Activated T-cell treated with anti-CD3 and anti-CD28 coated beads, Interleukin-2, amount 50 U/mL, for 1 hour (primary cell): ENCODE measurements around the gene CAMKK2.
"Not testable (repeated sequence)": the region's sequence is repeated elsewhere in the genome, so short reads cannot be mapped to it uniquely, and the experiment has no call there.

Experiments
- DNase-seq: peaks from one replicate; pipeline ENCODE4 v3.0.0-alpha.2; 2020

The CAMKK2 gene

DNA sequence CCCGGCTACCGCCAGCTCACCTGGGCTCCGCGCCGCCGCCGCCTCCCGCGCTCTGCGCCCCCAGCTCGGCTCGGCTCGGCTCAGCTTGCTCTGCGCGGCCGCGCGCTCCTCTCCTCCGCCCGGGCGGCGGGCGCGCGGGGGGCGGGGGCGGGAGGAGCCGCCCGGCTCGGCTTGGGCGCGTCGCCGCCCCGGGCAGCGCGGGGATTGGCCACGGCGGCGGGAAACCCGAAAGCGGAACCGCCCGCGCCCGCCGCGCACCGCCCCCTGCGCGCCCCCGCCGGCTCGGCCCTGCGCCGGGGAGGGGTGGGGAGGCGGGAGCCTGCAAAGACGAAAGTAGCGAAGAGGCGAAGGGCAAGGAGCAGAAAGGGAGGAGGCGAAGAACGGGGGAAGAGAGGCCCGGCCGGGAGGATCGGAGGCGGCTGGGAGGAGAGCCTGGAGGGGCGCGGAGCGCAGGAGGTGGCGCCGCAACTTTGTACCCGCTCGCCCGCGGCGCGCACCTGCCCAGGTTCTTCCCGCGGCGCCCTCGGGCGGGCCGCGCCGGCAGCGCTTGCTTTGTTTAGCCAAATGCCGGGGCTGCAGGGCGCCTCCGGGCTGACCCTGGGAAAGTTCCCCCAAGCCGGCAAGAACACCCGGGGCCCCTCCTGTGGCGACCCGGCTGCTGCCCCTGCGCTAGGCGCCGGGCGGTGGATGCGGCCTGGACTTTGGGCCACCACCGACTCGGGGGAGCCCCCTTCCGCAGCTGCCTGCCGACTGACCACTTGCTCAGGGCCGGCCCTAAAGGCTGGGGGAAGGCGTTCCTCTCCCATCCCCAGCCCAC lies at the start of gene CAMKK2:
TSS of gene CAMKK2 (minus strand) at position 92 of the 817 bp plus-strand sequence. CDS start 22,183 bp downstream, outside the sequence.
- peak; percentile 94 for DNase-seq

DNA sequence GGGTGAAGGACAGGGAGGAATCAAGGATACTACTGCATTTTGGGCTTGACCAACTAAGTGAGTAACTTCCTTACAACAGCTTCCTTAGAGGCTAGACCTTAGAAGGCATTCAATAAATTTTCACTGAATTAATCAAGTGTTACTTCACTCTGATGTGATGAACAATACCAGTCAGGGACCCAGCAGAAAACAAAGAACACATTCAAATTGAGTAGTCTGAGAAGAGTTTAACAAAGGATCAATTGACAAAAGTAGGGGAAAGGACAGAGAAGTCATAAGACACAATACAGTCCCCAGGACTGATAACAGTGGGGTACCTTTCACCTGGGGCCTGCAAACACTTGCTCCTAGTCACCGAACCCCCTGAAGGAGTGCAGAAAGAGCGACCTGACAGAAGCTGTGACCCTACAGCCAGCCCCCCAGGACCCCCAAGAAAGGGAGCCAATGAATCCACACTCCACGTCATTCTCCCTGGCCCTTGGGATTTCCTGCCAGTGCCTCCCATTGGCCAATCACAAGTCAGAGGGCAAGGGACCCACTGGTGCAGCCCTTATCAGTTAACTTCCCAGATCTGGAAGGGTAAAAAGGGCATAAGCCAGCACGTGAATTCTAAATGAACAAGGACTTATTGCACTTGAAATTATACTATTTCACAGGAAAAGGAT lies 48.8 kb upstream of the CAMKK2 start:
- DNase-seq = no peak

DNA sequence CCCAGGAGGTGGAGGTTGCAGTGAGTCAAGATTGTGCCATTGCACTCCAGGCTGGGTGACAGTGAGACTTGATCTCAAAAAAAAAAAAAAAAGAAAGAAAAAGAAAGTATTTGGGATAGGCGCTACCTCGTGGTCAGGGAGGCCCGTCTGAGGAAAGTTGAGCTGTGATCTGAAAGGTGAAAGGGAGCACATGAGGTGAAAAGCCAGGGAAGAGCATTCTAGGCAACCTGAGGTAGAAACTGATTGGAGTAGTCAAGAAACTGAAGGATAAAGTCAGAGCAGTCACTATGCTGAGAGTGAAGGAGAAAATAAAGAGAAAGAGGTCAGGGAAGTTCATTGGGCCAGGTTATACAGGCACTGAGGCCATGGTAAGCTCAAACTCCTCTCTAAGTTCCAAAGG lies 48.0 kb upstream of the CAMKK2 start:
- DNase-seq = no peak

DNA sequence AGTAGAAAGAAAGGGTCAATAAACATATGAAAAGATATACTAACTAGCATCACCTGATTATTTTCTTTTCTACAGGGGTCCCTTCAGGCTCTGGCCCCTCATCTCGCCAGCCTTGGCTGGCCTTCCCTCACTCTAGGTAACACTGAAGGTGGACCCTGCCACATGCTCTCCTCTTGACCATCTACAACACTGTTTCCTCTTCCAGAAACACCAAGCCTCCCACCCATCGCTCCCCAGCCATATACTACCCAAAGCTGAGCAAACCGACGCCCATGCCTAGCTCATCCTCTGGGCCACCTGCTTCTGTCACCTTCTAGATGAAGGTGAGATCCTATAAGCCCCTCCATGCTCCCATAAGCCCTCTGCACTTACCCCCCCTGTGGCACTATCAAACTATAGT lies 40.9 kb upstream of the CAMKK2 start:
- no peak for DNase-seq

DNA sequence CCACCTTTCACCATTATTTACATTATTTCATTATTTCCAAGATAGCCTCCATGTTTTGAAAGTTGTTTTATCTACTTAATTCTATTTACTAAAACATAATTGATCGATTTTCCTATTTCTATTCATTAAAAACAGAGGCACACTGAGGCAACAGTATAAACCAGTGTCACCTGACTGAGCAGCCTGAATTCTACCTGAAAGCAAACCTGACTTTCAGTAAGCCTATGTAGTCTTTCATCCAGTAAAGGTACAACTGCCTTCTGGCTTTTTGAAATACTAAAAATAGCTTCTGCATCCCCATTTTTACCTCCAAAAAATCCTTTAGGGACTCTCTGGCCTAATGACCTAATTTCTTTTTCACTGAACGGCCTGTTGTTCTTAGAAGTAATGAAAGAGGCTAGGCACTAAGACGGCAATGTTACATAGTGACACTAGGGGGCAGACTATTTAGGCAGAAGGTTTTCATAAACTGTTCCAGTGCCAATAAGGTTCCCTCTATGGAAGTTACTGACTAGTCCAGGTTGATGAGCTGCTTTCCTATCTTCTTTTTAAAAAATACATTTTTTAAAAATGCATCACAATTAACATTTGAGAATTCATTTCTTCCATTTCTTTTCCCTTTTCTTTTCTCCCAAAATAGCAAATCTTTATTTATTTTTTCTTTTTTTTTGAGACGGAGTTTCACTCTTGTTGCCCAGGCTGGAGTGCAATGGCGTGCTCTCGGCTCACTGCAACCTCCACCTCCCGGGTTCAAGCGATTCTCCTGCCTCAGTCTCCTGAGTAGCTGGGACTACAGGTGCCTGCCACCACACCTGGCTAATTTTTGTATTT lies 38.2 kb upstream of the CAMKK2 start:
- DNase-seq = no peak

DNA sequence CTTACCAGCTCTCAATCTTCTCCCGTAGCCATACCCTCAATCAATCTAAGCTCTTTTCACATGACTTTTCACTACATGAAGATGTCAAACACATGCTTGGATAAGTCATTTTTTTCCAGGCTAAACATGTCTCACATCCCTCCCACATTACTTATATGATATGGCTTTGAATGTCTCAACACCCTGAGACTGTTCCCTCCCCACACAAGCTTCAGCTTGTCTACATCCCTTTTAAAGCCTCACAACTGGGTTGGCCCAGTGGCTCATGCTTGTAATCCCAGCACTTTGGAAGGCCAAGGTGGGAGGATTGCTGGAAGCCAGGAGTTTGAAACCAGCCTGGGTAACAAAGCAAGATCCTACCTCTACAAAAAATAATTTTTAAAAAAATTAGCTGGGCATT lies 37.2 kb upstream of the CAMKK2 start:
- DNase-seq = no peak

DNA sequence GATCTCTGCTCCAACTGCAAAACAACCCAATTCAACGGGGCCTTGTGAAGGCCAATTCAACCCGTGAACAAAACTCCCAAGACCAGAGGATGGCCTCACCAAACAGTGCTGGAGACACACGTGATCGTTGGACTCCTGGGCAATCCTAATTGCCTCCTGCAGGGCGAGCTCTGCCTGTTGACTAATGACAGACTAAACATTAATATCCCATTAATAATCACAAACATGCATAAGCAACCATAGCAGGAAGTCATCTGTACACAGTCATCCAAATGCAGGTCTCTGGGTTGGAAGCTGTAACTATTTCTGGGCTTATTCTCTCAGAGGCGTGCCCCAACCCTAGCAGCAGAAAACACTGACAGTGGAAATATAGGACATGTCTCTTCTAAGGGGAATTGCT lies 34.7 kb upstream of the CAMKK2 start:
- no peak for DNase-seq

DNA sequence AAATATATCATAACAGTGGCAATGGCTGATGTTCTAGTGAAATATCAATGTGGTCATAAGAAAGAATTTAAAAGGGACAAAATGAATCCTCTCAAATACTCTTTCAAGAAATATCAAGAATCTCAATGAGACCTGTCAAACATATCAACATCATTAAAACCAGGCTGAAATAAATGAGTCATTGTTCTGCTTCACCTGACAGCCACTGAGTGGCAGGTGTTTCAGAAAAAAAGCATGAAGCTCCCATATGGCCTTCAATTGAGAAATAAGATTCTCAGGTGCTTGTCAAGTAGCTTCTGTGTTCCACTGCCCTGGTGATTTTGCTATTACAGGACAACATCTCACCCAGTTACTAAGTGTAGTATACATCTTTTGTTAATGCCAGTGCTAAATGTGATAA lies 34.2 kb upstream of the CAMKK2 start:
- DNase-seq = no peak

DNA sequence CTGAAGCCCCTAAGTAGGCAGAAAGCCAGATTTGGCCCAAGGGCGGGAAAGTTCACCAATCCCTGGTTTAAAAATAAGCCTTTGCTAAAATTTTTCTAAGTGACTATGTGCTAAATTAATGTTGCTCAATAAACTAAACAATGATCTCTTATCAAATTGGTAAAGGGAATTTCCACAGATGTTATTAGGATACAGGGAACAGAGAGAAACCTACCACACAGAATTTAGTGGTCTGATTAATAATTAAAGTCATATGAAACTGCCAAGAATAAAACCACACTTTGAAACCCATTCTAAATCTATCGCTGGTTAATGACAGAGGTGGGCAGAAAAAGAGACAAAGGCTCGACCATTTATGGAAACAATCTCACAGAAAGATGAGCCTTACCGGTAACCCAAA lies 33.7 kb upstream of the CAMKK2 start:
- no peak for DNase-seq

DNA sequence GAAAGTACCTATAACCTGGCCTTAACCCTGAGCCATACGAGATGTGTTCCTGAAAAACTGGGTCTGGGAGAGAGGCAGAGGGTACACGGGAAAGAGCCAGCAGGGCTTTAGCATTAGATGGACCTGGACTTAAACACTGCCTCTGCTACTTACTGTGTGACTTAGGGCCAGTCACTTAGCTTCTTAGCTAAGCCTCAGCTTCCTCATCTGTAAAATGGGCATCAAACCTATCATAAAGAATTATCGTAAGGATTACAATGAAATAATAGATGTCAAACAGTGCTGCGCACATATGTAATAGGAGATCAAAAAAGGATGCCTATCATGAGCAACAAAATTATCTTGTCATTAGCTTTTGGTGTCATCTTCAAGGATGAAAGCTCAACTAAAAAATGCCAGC lies 32.1 kb upstream of the CAMKK2 start:
- no peak for DNase-seq

DNA sequence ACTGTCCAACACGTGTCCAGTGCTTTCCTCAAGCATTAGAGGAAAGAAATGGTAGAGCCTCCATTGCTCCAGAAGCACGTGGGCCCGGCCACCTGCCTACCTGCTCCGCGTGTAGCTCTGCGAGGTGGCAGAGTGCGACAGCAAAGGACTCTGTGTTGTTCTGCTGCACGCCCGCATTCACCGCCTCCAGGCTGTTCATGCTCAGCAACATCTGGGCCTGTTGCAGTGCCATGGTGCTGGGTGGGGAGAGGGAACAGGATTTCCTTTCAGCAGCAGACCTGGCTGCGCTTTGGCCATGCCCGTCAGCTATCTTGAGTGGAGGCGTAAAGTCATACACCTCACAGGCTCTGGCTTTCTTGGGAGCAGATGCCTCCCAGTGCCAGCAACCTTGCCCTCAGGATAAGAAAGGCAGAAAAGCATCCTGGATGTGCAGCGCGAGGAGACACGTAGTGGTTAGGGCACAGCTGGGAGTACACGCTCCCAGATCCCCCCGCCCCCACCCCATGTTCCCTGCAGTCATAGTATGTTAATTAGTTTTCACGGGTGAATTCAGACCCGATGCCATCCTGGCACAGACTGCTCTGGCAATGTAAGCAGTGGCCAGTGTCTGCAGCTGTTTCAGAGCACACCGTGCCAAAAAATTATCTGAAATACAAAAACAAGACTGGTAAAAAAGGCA lies 30.6 kb upstream of the CAMKK2 start:
- no peak for DNase-seq

DNA sequence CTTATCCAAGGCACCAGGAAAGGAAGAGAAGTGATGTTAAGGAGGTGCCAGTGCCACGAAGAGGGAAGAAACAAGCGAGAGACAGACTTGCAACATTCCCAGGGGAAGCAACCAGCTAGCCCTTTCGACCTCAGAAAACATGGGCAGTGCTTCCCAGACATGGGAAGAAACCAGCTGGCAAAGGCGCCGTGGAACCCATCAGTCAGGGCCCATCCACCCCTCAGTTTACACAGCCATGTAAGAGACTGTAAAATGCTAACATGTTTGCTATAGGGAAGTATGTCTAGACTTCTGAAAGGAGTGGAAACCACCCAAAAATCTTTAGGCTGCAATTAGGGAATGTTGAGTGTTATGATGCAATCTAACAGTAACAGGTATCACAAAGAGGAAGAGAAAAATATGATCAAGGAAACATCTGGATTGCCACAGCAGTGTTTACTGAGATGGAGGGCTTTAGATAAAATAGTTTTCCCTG lies 29.4 kb upstream of the CAMKK2 start:
- DNase-seq = no peak

DNA sequence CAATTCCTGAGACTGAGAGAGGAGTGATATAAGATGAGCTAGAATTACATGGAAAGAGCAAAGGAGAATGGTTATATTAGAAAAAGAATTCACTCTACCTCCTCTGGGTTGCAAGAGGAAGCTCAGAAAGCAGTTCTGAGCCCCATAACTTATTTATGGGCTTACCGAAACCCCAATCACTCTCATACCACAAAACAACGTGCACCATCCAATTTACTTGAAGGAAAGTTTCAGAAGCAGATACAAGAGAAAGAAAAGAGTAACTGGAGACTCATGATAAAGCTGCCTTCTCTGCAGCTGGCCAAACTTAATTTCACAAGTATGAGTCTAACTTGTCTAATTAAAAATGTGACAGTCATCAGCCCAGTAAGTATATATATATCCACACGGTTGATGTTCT lies 27.4 kb upstream of the CAMKK2 start:
- DNase-seq = no peak

DNA sequence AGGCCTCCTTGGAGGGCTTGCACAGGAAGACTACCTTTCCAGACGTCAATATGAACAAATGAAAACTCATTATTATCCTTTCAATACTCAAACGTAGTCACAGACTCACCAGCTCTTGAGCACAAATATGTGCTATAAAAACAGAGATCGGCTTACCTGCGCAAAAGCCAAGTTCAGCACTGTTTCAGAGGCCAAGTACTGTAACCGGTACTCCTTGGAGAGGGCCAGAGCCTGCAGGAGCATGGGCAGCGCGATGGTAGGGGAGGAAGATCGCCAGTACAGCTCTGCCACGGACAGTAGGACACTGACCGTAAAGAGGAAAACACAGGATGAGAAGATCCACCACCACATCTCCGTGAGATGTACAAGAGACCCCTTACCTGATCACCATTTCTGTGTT lies 21.6 kb upstream of the CAMKK2 start:
- DNase-seq = no peak

DNA sequence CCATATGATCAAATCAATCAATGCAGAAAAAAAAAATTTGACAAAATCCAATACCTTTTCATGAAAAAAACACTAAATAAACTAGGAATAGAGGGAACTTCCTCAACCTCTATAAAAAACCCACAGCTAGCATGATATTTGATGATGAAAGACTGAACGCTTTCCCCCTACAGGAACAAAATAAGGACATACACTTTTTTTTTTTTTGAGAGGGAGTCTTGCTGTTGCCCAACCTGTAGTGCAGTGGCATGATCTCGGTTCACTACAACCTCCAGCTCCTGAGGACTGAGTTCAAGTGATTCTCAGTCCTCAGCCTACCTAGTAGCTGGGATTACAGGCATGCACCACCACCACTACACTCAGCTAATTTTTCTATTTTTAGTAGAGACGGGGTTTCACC lies 17.9 kb upstream of the CAMKK2 start:
- DNase-seq = no peak

DNA sequence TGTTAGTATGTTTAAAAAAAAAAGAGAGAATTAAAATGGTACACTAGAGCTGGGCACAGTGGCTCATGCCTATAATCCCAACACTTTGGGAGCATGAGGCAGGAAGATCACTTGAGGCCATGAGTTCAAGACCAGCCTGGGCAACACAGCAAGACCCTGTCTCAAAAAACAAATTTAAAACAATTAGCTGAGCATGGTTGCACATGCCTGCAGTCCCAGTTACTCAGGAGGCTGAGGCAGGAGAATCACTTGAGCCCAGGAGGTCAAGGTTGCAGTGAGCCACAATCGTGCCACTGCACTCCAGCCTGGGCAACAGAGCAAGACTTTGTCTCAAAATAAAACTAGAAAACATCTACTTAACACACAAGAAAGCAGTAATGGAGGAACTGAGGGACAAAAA lies 13.7 kb upstream of the CAMKK2 start:
- DNase-seq = not testable (repeated sequence)

DNA sequence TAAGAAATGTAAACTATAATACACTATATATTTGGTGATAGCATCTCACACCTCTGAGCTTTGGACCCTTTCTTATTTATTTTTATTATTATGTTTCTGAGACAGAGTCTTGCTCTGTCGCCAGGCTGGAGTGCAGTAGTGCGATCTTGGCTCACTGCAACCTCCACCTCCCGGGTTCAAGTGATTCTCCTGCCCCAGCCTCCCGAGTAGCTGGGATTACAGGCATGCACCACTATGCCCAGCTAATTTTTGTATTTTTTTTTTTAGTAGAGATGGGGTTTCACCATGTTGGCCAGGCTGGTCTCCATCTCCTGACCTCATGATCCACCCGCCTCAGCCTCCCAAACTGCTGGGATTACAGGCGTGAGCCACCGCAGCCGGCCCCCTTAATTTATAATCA lies 10.9 kb upstream of the CAMKK2 start:
- DNase-seq = not testable (repeated sequence)

DNA sequence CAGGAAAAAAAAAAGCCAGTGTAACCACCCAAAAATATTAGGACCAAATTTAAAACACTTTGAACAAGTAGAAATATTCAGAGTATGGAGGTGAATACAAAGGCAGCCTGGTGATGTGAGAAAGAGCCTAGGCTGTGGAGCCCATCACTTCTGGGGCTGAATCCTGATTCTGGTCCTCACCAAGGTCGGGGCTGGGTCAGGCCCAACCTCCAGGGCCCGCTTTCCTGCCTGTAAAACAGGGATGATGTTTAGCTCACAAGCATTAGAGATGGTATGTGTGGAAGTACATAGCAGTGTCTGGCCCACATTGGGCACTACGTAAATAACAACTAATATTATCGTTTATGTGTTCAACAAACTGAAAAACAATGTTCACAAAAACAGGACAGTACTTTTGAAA lies 7.8 kb upstream of the CAMKK2 start:
- DNase-seq = no peak

DNA sequence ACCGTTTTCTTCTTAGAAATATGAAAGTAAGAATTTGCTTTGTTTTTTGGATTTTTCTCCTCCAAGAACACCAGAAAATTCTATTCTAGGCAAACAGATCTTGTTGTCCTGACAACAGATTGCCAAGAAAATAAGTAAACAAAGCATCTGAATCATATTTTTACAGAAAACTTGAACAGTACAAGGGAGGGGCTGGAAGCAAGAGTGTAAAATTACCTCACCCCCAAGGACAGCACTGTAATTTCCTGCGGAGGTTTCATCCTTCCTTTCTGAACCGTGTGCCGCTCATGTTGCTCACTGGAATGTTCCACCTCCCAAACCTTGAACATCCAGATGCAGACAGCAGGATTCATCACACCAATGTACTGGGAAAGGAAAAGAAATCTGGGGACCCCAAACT lies 5.4 kb upstream of the CAMKK2 start:
- no peak for DNase-seq

DNA sequence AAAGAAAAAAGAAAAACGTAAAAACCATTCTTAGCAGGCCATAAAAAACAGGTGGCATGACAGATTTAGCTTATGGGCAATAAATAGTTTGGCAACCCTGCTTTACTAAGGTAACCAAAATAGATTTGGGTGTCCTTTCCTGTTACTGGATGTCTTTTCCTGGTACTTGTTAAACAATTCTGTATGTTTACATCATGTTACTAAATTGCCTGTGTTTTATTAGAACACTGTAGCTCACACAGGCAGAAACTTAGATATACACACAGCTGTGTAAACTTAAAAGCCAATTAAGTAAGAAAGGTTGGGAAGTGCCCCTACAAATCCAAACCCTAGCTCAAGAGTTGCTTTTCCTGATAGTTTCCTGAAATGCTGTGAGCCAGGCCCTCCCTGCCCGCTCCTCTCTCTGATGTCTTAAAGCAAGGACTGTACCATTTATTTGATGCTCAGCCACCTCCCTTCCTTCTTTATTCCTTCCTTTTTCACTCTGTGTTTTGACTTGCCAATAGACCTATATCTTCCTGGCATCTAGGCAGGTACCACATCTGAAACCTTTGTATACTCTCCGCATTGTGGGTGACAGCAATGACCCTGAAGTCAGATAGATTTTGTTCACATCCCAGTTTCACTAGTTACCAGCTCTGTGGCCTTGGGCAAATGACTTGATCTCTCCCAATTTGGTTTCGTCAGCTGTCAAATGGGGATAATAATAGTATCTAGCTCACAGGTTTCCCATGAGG lies 3.7 kb upstream of the CAMKK2 start:
- DNase-seq = no peak

DNA sequence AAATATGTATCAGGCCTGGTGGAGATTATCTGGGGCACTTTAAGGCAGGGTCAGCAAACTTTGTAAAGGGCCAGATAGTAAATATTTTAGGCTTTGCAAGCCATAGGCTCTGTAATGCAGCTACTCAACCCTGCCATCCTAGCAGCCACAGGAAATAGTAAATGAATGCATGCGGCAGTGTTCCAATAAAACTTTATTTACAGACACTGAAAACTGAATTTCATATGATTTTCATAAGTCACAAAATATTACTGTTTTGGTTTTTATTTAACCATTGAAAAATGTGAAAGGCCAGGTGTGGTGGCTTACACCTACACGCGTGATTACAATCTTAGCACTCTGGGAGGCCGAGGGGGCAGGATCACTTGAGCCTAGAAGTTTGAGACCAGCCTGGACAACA lies 3.2 kb upstream of the CAMKK2 start:
- no peak for DNase-seq

DNA sequence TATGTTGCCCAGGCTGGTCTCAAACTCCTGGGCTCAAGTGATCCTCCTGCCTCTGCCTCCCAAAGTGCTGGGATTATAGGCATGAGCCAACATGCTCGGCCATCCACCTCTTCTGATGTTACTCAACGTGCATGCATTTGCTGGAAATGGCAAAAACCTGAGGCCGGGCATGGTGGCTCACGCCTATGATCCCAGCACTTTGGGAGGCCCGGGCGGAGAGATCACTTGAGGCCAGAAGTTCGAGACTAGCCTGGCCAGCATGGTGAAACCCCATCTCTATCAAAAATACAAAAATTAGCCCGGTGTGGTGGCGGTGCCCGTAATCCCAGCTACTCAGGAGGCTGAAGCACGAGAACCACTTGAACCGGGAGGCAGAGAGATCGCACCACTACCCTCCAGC lies 1.9 kb upstream of the CAMKK2 start:
- DNase-seq = not testable (repeated sequence)
